G401 (cell line): ENCODE results near the gene DNAJC27. TPM values are rescaled to one million over a fixed set of nuclear protein-coding genes. Genes with fewer than 3 reads are reported as not detected.

Experiments
- DNase-seq: peaks from one replicate; pipeline ENCODE4 v3.0.0-alpha.2; 2015; ENCODE audit warnings: low spot score
- in situ Hi-C: cut with HindIII; loops from 2 replicates; pipeline ENCODE4 v1.10.0; 2016; ENCODE audit warnings: low sequenced_read_pairs, mixed read lengths
- total RNA-seq: library from RNA; depleted of rRNA; stranded (reverse); fragments of >200 nt; shearing (Covaris generic); gene quantifications from 2 replicates; pipeline ENCODE4 v1.2.3, GENCODE V29; 2014

The DNAJC27 gene
- total RNA-seq, 1 experiment from 2014 or later = 6.5 TPM

GRCh38 chr2:24972315-24972961 is 683 bp upstream of the DNAJC27 start:
- in situ Hi-C loops = no loop called here
- DNase-seq = peak; percentile 71

DNA sequence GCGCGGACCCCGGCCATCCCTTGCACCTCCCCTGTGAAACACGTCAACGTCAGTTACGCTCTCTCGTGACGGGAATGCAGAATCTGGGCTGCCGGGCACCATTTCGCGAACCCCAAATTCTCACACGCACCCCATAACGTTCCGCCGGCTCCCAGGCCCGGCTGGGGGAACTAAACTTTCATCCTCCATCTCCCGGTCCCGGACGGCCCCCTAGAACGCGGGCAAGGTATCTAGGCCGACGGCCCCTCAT is 544 bp downstream of the DNAJC27 start:
- DNase-seq = no peak
- in situ Hi-C loops = no loop called here

DNA sequence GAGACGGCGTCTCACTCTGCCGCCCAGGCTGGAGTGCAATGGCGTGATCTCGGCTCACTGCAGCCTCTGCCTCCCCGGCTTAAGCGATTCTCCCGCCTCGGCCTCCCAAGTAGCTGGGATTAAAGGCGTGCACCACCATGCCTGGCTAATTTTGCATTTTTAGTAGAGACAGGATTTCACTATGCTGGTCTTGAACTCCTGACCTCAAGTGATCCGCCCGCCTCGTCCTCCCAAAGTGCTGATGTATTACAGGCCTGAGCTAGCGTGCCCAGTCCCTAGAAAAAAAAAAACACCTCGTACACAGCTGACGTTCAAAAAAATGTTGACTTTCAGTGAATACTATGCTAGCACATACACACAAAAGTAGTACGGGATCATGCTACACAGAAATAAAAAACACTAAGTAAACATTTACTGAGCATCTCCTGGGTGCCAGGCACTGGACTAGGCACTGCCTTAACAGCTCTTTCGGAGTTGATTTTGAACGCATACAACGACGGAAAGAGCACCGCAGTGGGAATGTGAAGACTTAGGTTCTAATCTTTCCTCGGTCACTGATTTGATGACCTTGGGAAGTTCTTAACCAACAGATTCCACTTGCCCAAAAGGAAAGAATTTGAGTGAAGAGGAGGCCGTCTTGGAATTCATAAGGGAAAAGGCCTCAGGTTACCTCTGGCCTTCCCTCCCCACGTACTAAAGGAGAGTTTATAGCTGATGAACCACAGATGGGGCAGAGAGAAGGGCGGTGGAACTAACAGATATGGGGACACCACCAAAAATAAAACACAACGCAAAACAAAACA is 1.1 kb downstream of the DNAJC27 start:
- DNase-seq = peak; percentile 52
- in situ Hi-C loops = no loop called here

DNA sequence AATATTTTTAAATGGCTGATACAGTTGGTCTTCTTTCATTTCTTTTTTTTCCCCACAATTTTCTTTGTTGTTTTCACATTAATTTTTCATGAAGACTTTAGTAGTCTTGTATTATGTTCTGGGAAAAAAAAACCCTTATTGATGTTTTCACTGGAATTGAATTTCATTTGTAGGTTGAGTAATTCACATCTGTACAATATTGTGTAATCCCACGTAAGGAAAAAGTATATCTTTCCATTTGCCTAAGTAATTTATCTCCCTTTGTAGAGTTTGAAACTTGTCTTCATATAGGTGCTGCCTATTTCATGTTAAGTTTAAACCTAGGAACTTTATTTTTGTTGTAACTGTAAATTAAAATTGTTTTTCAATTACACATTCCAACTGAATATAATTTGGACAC is 2.0 kb downstream of the DNAJC27 start:
- DNase-seq = no peak
- in situ Hi-C loops = no loop called here

DNA sequence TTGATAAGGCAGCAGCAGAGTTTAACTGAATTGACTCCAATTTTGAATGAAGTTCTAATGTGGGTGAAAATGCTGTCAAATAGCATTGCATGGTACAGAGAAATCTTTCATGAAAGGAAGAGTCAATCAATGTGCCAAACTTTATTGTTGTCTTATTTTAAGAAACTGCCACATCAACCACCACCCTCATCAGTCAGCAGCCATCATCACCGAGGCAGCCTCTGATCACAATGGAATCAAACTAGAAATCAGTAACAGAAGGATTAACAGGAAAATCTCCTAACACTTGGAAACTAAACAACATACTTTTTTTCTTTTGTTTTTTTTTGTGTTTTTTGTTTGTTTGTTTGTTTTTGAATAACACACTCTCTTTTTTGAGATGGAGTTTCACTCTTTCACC is 9.9 kb downstream of the DNAJC27 start:
- in situ Hi-C loops = no loop called here
- no peak for DNase-seq

GRCh38 chr2:24959761-24960160 is 12.0 kb downstream of the DNAJC27 start:
- in situ Hi-C loops = no loop called here
- no peak for DNase-seq

- no peak for DNase-seq
- in situ Hi-C loops = no loop called here
These were observed 13.3 kb downstream of the DNAJC27 start for GRCh38 chr2:24958411-24958935.

DNA sequence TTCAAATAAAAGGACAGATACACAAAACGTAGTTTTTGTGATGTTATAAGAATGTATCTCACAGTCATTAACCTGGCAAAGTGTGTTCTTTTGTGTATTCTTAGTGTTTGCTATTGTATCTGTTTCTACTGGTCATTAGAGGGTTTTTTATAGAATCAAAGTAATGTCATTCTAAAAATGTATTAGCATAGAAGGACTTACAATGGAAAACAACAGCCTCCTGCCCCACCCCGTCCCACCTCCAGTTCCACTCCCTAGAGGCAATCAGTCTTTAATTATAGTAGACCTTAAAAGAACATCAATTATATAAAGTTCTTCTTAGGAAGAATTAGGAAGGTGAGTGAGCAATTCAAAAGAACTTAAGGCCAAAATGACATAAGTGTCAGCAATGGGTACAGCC is 13.8 kb downstream of the DNAJC27 start:
- no peak for DNase-seq
- in situ Hi-C loops = no loop called here

- in situ Hi-C loops = no loop called here
These were observed 14.5 kb downstream of the DNAJC27 start for GRCh38 chr2:24957221-24957620.

GRCh38 chr2:24955921-24956320 is 15.8 kb downstream of the DNAJC27 start:
- in situ Hi-C loops = no loop called here
- DNase-seq = no peak

More at GRCh38 chr2:24957221-24957620, 14.5 kb downstream of the DNAJC27 start:
- no peak for DNase-seq

GRCh38 chr2:24955232-24955631 is 16.5 kb downstream of the DNAJC27 start:
- DNase-seq = no peak
- in situ Hi-C loops = no loop called here

- no peak for DNase-seq
- in situ Hi-C loops = no loop called here
These were observed 21.7 kb downstream of the DNAJC27 start for GRCh38 chr2:24950102-24950501.

GRCh38 chr2:24948506-24948905 is 23.2 kb downstream of the DNAJC27 start:
- peak; percentile 41 for DNase-seq
- in situ Hi-C loops = no loop called here

- in situ Hi-C loops = no loop called here
- peak; percentile 18 for DNase-seq
These were observed 24.1 kb downstream of the DNAJC27 start for GRCh38 chr2:24947561-24948157.

DNA sequence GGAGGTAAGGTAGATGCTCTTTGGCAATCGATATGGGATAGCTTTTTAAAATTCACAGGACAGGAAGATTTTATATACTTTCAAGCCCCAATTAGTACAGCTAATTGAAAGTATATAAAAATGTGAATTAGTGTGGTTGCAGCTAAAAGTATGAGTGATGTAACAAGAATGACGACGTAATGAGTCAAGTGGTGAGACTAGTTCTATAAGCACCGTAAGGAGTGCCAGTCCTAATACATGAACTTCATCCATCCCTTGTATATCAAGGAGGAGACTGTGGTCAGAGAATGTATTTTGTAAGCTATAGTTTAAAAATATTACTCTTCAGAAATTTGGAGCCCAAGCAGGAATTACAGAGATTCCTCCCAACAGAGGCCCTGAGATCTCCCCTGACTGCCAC is 25.8 kb downstream of the DNAJC27 start:
- in situ Hi-C loops = no loop called here
- DNase-seq = no peak

DNA sequence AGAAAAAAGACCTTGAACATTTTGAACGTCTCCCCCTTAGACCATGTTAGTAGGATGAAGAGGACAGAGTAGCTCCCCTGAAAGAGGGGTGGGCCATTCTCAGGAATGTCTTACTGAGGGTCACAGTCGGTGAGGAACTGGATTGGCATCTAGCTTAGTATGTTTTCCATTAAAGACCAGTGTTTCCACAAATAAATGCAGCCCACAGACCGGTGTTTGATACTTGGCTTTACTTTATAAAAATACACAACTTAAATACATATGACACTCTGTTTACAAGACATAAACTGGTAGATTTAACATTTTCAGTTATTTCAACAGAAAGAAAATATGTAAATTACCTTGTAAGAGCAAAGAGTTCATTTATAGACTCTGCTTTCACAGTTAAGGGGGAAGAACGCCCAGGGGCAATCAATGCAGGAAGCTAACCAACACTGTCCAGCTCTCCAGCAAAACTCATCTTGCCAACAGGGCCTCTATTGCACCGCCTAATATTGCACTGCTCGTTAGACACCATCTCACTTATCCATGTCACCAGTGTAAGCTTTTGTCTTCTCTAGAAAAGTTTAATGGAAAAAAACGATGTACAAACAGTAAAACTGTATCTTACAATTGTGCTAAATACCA is 28.2 kb downstream of the DNAJC27 start:
- in situ Hi-C loops = no loop called here
- no peak for DNase-seq

DNA sequence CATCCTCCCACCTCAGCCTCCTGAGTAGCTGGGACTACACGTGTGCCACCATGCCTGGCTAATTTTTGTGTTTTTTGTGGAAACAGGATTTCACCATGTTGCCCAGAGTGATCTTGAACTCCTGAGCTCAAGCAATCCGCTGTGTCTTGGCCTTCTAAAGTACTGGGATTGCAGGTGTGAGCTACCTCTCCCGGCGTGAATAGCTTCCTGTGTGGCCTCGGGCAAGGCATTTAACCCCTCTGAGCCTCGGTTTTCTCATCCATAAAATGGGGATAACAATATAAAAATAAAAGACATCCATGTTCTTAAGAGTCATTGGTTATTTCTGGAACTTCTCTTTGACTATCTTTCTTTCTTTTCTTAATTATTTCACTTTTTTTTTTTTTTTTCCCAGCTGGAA is 32.4 kb downstream of the DNAJC27 start:
- in situ Hi-C loops = no loop called here
- no peak for DNase-seq

DNA sequence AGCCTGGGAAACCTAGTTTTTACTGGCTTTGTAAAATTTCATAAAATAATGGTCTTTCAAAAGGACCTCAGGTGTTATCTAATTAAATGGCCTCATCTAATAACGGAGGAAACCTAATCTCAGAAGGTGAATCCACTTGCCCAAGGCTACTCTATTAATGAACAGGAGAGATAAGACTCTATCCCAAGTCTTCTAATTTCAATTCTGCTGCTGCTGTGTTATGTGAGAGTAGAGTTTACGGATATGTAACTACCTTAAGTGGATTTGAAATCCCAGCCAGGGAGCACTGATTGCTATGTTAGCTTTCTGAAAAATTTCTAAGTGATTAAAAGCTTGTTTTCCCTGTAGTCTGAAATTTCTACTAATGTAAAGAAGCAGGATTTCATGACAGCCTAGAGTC is 34.5 kb downstream of the DNAJC27 start:
- no peak for DNase-seq
- in situ Hi-C loops = no loop called here

DNA sequence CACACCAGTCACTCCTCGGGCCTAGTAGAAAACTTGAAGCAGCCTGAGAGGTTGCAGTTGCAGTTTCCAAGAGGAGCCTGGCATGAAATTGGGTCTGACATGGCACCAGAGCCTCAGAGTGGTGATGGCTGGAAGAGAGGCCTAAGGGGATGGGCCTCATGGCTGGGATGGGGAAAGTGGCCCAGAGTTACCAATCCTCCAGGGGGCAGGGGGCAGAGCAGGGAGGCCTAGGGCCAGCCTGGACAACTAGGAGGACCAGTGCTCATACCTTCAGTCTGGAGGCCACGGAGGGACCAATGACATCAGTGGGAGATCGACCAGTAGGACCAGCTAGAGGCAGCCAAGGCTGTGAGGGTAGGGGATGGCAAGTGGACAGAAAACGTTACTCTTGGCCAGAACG is 36.6 kb downstream of the DNAJC27 start:
- in situ Hi-C loops = no loop called here
- no peak for DNase-seq

- no peak for DNase-seq
- in situ Hi-C loops = no loop called here
These were observed 39.0 kb downstream of the DNAJC27 start for GRCh38 chr2:24932715-24933114.
